HG02870 (cell line): ENCODE results near the gene HIVEP3.

Experiments used
- ATAC-seq: cut with Tn5 transposase; IDR thresholded peaks from one replicate; pipeline ENCODE4 v1.9.1; 2021; ENCODE audit warnings: mild to moderate bottlenecking, moderate library complexity; ENCODE audit not compliant: unreplicated experiment

Gene HIVEP3

DNA sequence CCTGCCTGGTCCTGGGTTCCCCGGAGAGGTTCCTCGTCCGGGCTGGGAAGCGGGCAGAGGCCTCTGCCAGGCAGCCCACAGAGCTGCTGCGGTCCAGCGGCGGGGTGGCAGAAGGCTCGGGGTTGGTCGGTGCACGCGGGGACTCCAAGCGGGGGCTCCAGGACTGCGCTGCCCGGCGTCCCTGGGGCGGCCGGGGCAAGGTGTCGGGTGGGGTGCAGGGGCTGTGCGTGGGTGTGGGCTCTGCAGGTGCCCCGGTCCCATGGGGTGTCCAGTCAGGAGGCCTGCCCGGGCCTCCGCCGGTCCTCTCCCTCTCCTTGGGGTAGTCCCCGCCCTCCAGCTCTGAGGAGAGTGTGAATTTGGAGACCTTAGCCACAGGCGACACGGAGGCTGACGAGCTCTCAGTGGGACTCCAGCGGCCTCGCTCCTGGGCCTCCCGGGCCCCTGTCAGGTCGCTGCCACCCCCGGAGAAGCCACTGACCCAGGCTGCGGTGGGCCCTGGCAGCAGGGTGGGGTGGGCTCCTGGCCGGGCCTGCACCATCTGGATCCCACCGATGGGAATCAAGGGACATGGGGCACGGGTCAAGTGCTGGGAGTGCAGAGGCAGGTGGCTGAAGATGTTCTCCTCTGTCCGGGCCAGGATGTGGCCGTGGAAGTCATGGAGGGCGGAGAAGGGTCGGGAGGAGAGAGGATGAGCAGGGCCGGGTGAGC lies 408.0 kb downstream of the HIVEP3 start:
- ATAC-seq, result no peak

DNA sequence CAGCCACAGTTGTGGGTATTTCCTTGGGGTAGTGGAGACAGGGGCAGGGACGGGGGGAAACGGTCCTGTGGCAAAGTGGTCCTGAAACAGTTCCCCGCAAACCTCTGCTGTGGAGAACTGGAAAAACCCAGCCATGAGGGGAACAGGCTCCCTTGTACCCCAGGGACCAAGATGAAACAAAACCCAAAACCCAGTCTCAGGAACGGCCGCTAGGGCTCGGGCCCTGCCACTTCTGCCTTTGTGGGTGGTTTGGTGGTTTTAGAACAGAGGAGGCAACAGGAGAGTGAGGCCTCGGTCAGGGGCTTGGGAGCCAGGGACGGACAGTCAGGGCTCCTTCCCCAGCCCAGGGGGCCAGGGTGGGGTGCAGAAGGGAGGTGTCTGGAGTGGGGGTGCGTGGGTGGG lies 409.5 kb downstream of the HIVEP3 start:
- ATAC-seq, result no peak

GRCh38 chr1:41508290-41508689 lies 410.4 kb downstream of the HIVEP3 start:
- no peak for ATAC-seq

DNA sequence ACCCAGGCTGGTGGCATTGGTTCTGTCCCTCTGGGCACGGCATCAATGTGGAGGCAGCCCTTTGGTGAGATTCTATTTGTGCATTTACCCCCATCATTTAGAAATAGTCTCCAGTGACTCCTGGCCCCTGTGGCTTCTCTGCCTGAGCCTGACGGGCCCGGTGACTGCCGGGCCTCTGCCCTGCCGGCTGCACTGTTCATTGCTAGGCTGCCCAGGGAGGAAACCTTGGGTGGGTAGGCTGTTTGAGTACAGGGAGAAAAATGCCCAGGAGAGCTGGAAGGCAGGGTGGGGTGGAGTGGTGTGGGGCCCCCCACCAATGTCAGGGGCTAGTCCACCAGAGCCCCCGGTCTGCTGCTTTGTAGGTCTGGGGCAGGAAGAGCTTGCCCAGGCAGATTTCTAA lies 410.9 kb downstream of the HIVEP3 start:
- ATAC-seq, result no peak

- ATAC-seq, result no peak
Observed at GRCh38 chr1:41507110-41507720, 411.5 kb downstream of the HIVEP3 start.

GRCh38 chr1:41504114-41505035 lies 414.3 kb downstream of the HIVEP3 start:
- ATAC-seq, result no peak

DNA sequence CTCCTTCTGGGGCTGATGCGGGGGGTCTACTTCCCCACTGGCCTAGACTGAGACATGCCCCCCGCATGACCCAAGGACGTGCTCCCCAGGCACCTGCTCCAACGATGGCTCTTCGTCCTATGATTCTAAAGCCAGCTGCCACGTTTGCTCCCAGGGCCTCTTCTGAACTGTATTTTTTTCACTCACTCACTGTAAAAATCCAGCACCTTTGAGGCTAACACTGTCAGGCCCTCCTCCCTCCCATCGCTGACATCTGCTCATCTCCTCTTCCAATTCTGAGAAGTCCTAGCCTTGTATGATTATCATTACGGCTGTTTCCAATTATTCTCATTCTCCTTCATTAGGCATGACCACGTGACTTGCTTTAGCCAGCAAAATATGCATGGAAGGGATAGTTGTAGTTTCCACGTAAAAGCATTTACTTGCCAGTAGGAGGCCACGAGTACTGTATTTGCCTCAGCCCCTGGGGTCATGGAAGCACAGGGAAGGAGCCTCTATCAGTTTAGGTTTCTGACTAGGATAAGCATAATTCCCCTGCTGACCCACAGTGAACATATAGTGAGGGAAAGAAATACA lies 415.1 kb downstream of the HIVEP3 start:
- no peak for ATAC-seq

DNA sequence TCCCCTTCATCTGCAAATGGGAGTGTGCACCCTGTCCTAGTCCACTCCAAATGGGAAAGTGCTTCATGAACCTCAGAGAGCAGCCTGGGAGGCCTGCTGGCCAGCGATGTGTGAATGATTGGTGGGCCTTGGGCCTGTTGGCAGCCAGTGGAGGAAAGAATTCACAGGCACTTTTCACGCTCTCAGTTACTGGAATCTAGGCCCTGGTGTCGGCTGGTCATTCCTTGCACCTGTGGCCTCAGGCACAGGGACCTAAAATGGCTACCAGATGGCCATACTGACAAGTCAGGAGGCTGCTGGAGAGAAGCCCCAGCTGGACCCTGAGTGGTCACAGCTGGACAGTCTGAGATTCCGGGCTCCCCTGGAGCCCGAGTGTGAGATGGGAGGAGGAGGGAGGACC lies 415.8 kb downstream of the HIVEP3 start:
- ATAC-seq, result no peak

- ATAC-seq, result no peak
Observed at GRCh38 chr1:41501581-41501980, 417.1 kb downstream of the HIVEP3 start.

DNA sequence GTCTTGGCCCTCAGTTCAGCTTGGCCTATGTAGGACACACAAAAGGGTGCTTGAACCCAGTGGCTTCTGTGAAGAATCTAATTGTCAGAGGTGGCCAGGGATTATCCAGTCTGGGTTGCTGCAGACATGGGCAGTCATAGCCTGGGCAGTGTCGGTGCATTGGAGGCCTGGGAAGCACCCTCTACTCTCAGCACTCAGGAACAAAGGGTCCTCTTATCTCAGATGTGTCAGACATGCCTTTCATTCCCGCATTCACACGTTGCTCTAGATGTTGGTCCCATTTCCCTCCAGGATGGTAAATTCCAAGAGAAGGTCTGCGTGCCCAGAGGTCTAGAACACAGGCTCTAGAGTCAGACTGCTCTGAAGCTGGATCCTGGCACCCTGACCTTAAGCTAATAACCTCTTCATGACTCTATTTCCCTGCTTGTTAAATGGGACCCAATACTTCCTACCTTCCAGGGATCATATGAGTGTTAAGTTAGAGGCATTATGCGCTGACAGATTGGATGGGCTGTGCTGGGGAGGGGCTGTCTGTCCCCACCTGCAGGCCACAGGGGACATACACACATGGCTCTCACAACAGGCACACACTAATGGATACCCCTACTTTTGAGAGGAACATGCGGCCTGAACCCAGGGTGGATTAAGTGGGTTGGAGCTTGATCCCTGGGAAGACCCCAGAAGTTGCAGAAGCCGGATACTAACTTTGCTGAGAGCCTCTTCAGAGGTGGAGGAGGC lies 417.8 kb downstream of the HIVEP3 start:
- ATAC-seq, result no peak

DNA sequence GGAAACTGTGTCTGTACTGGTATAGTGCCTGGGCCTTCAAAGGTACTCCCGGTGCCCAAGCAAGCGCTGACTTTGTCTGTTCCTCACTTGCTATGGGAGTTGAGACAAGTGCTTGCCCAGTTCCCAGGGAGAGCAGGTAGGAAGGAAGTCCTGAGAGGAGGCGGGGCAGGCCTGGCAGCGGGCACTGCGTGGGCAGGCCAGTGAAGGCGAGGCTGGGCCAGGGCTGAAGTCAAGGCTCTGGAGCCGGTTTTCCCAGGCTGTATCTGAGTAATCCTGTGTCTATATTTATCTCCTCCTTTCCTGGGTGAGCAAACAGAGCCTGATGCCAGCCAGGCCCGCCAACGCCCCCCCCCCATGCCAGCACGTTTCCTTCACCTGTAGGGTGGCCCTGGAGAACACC lies 418.3 kb downstream of the HIVEP3 start:
- ATAC-seq, result no peak

GRCh38 chr1:41499591-41499990 lies 419.1 kb downstream of the HIVEP3 start:
- no peak for ATAC-seq

DNA sequence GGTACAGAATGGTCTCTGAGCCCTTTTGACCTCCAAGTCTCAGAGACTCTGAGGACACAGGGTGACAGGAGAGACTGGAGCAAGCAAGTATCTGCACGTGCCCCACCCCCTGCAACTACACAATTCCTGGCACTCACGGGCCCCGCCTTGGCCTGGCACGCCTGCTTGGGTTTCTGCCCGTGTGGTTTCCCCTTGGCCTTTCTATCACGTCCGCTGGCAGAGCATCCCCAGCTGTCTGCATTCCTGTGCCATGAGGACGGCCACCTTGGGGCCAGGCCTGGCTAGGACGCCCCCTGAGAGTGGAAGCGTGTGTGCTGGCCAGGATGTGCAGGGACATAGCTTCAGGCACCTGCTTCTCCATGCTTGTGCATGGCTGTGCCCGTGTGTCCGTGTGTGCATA lies 419.9 kb downstream of the HIVEP3 start:
- ATAC-seq, result no peak

GRCh38 chr1:41498391-41498790 lies 420.3 kb downstream of the HIVEP3 start:
- no peak for ATAC-seq

- no peak for ATAC-seq
Observed at GRCh38 chr1:41497461-41498030, 421.2 kb downstream of the HIVEP3 start.

DNA sequence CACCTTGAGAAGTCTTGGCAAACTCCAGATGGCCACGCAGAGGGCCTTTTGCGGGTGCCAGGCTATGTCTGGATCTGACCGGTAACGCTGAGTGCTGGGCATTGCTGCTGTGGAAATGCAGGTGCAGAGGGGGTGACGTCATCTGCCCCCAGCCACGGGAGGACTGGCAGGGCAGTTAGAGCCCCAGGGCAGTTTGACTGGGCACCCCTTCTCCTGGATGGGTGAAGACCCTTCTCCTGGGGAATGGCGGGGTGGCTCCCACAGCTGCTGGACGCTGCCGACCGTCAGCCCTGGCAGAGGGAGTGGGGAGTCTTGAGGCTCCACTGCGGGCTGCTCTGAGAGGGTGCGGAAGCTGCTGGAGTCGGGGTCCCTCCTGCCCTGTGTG lies 421.7 kb downstream of the HIVEP3 start:
- ATAC-seq, result no peak

- no peak for ATAC-seq
Observed at GRCh38 chr1:41496080-41497055, 422.4 kb downstream of the HIVEP3 start.

DNA sequence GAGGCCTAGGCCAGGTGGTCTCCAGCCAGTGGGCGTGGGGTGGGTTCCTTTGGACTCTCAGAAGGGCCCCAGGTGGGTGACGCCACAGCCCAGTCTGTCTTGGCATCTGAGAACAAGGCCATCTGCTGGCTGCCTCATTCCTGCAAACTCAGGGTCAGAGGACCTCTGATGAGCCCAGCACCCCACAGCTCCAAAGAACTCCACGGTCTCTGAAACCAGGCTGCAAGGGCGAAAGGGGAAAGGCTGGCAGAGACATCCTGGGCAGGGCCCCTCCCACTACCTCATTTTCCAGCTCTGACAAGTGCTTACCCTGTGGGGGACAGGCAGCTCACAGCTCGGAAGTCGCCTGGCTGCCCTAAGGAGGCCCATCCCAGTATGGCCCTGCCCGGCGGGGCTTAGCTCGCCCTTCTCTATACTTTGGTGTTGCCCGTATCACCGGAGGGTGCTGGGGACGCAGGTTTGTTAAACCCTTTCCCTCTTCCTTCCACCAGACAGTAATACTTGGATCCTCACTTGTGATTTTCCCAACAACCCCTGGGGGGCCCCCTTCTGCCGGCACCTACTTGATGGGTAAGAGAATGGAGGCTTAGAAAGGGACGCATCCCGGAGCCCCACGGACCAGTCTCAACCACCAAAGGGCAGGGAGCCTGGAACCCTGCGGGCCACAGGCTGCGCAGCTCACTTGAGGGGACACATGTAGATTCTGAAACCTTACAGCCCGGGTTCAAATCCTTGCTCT lies 423.3 kb downstream of the HIVEP3 start:
- ATAC-seq, result no peak
